GM12873 (cell line): ENCODE results near the gene SYNC.

Source experiments
- CTCF ChIP-seq: IDR thresholded peaks from 2 replicates; pipeline ENCODE4 v1.5.1; 2012; ENCODE audit warnings: low read depth, mild to moderate bottlenecking, moderate library complexity, low read length, control low read depth; ENCODE audit not compliant: insufficient read depth; ENCODE audit errors: missing control alignments

SYNC gene

GRCh38 chr1:32743380-32744070 lies 41.0 kb upstream of the SYNC start:
- TF ChIP-seq CTCF = no peak

- TF ChIP-seq CTCF = no peak
Measured at GRCh38 chr1:32742956-32743355, 40.4 kb upstream of the SYNC start.

- no peak for TF ChIP-seq CTCF
Measured at GRCh38 chr1:32742199-32742947, 39.8 kb upstream of the SYNC start.

GRCh38 chr1:32741413-32742198 lies 39.0 kb upstream of the SYNC start:
- TF ChIP-seq CTCF = peak; percentile 37

GRCh38 chr1:32741059-32741412 lies 38.5 kb upstream of the SYNC start:
- no peak for TF ChIP-seq CTCF

GRCh38 chr1:32736812-32737791 lies 34.5 kb upstream of the SYNC start:
- no peak for TF ChIP-seq CTCF
